GM12878 (cell line): Measurements from ENCODE around the gene AEN.

Experiments
- BHLHE40 ChIP-seq, 2 experiments: fragments of 450-650 bp in 1 of 2; IDR thresholded peaks; 2 replicates each; pipeline ENCODE4 v1.6.1; 2011 to 2017; ENCODE audit warnings: low read depth in 2 of 2, borderline replicate concordance in 1 of 2, improper control_type of control experiment in 1 of 2, low read length in 1 of 2, mild to moderate bottlenecking in 1 of 2
- CBX3 ChIP-seq: fragments of 200-600 bp; sonication (generic); IDR thresholded peaks from 2 replicates; pipeline ENCODE4 v1.6.1; 2016; ENCODE audit warnings: low read depth, borderline replicate concordance
- CTCF ChIP-seq, 3 experiments: IDR thresholded peaks in 2 of 3; conservative IDR thresholded peaks in 1 of 3; 2 replicates each; pipeline ENCODE4 v1.5.1; 2011; ENCODE audit warnings: low read depth in 3 of 3, low read length in 3 of 3, mild to moderate bottlenecking in 3 of 3, control low read depth in 2 of 3, moderate library complexity in 2 of 3, inconsistent platforms in 1 of 3, mixed read lengths in 1 of 3; ENCODE audit not compliant: control insufficient read depth in 2 of 3, insufficient read depth in 1 of 3; ENCODE audit errors: extremely low read depth in 1 of 3
- EZH2 ChIP-seq: IDR thresholded peaks from 2 replicates; pipeline ENCODE4 v1.6.1; 2012; ENCODE audit warnings: low read depth, mild to moderate bottlenecking, control low read depth, inconsistent platforms, low read length, borderline replicate concordance; ENCODE audit not compliant: control insufficient read depth
- IRF3 ChIP-seq: fragments of 450-650 bp; IDR thresholded peaks from 2 replicates; pipeline ENCODE4 v1.6.1; 2014; ENCODE audit warnings: mild to moderate bottlenecking
- POLR2A ChIP-seq: IDR thresholded peaks from 2 replicates; pipeline ENCODE4 v1.6.1; 2011; ENCODE audit warnings: low read depth, mild to moderate bottlenecking, low read length
- REST ChIP-seq: IDR thresholded peaks from 2 replicates; pipeline ENCODE4 v1.6.1; 2012; ENCODE audit warnings: mild to moderate bottlenecking, low read depth, low read length
- RFX5 ChIP-seq: IDR thresholded peaks from 2 replicates; pipeline ENCODE4 v1.6.1; 2011; ENCODE audit warnings: low read depth, low read length, improper control_type of control experiment

- TF ChIP-seq BHLHE40 (IDR thresholded peaks at IDR 0.05; ENCODE audit: borderline replicate concordance in 1 of 2, low read depth in 2 of 2, low read length in 1 of 2) = no peak
- no peak for TF ChIP-seq REST
- TF ChIP-seq IRF3 = no peak
- TF ChIP-seq CTCF (IDR thresholded peaks at IDR 0.05 in 2 of 3, conservative IDR thresholded peaks at IDR 0.05 in 1 of 3; ENCODE audit: control insufficient read depth in 2 of 3, extremely low read depth in 1 of 3, insufficient read depth in 1 of 3, low read depth in 3 of 3, low read length in 3 of 3) = no peak
- TF ChIP-seq CBX3 = no peak
- TF ChIP-seq EZH2 = no peak
- TF ChIP-seq RFX5 = no peak
- TF ChIP-seq POLR2A = peak; percentile 63
Observed at GRCh38 chr15:88631464-88632028, 10.4 kb downstream of the AEN start.
